ENCODE data around the gene CSAD. TPM values are rescaled to one million over a fixed set of nuclear protein-coding genes. Genes with fewer than 3 reads are reported as not detected.

Gene CSAD
- total and polyA plus RNA-seq, 4 donors = 21.7 to 48.8 (median 33.3) TPM

DNA sequence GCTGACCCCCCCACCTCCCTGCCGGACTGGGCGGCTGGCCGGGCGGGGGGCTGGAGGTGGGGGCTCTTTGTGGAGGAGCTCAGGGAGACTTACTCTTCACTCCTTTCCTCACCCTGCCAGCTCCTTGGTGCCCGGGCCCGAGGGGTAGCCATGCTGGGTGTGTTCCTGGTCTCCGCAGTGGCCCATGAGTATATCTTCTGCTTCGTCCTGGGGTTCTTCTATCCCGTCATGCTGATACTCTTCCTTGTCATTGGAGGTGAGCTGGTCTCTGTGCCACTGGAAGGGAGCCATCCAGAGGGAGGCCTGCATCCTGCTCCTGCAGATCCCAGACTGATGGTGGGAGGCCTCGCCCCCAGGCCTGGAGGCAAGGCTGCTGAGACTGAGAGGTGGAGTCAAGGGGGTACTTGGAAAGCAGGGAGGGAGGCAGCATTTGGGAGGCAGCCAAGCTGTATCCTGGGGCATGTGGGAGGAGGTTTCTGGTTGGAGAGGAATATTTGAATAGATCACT is 57.7 kb downstream of the CSAD start:
- ATAC-seq (ENCODE audit: insufficient read depth, low FRiP score) (no peak), DNase-seq (no peak)
- 93 to 95% methylated on average over 10 of the region's 10 CpGs for WGBS, 2 donors
- Histone ChIP-seq H3K4me1 (ENCODE audit: control insufficient read depth in 5 of 5, insufficient read depth in 5 of 5, low read length in 5 of 5) (no peaks in the 10 kb centered on the region), H3K9me3 (ENCODE audit: control insufficient read depth in 4 of 4, insufficient read depth in 3 of 4, low read length in 3 of 4) (no peaks in the 10 kb centered on the region), H3K36me3 (ENCODE audit: control insufficient read depth in 4 of 4, insufficient read depth in 4 of 4, low read length in 4 of 4) (no peaks in the 10 kb centered on the region), H3K27ac (ENCODE audit: low read depth in 1 of 2, low read length in 1 of 2) (no peak overlapping the region), H3K4me3 (no peak overlapping the region), H3K27me3 (ENCODE audit: control insufficient read depth in 3 of 3, insufficient read depth in 3 of 3, low read length in 2 of 3) (no peaks in the 10 kb centered on the region), H3K9ac (ENCODE audit: insufficient read depth in 1 of 2, low read length in 2 of 2) (no peak overlapping the region)
- TF ChIP-seq, protein P1, sequence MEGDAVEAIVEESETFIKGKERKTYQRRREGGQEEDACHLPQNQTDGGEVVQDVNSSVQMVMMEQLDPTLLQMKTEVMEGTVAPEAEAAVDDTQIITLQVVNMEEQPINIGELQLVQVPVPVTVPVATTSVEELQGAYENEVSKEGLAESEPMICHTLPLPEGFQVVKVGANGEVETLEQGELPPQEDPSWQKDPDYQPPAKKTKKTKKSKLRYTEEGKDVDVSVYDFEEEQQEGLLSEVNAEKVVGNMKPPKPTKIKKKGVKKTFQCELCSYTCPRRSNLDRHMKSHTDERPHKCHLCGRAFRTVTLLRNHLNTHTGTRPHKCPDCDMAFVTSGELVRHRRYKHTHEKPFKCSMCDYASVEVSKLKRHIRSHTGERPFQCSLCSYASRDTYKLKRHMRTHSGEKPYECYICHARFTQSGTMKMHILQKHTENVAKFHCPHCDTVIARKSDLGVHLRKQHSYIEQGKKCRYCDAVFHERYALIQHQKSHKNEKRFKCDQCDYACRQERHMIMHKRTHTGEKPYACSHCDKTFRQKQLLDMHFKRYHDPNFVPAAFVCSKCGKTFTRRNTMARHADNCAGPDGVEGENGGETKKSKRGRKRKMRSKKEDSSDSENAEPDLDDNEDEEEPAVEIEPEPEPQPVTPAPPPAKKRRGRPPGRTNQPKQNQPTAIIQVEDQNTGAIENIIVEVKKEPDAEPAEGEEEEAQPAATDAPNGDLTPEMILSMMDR (IDR thresholded peaks at IDR 0.05; ENCODE audit: control extremely low read depth, extremely low read depth) = no peak

DNA sequence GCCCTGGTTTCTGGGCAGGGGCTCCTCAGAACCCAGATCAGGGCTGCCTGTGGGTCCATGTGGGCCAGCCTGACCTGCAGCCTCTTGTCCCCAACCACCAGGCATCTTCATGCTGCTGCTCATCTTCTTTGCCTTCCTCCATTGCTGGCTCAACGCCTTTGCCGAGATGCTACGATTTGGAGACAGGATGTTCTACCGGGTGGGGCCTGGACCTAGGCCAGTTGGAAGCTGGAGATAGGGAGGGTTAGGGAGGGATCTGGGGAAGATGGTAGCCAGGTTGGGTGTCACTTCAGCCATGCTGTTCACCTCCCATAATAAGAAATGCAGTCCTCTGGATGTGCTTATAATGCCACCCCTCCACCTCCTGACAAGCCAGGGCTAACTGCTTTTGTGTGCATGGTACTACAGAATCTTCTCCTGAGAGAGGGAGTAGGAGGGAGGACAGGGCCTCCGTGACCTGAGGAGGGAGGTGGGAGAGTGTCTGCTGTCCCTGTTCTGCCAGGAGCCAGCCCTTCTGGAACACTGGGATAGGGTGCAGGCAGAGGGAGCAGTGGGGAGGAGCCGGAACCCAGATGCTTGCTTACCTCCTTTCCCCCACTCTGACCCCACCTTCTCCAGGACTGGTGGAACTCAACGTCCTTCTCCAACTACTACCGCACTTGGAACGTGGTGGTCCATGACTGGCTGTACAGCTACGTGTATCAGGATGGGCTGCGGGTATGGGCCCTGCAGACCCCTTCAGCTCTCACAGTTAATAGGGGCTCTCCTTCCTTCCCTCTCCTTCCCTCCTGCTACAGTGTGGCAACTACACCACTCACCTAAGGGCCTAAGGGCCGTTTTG is 59.8 kb downstream of the CSAD start:
- TF ChIP-seq, protein P1 (IDR thresholded peaks at IDR 0.05; ENCODE audit: control extremely low read depth, extremely low read depth) = no peak
- H3K9me3 ChIP-seq (ENCODE audit: control insufficient read depth in 4 of 4, insufficient read depth in 3 of 4, low read length in 3 of 4) = no peaks in the 10 kb centered on the region
- H3K4me3 ChIP-seq = no peak overlapping the region
- H3K27me3 ChIP-seq (ENCODE audit: control insufficient read depth in 3 of 3, insufficient read depth in 3 of 3, low read length in 2 of 3) = no peaks in the 10 kb centered on the region
- DNase-seq = no peak
- H3K9ac ChIP-seq (ENCODE audit: insufficient read depth in 1 of 2, low read length in 2 of 2) = no peak overlapping the region
- no peak for ATAC-seq (ENCODE audit: insufficient read depth, low FRiP score)
- no peaks in the 10 kb centered on the region for H3K36me3 ChIP-seq (ENCODE audit: control insufficient read depth in 4 of 4, insufficient read depth in 4 of 4, low read length in 4 of 4)
- peaks cover 0 to 3% (median 0%) of the 10 kb centered on the region in 5 donors for H3K4me1 ChIP-seq (ENCODE audit: control insufficient read depth in 5 of 5, insufficient read depth in 5 of 5, low read length in 5 of 5)
- H3K27ac ChIP-seq (ENCODE audit: low read depth in 1 of 2, low read length in 1 of 2) = no peak overlapping the region
- WGBS, 2 donors = 85 to 89% methylated on average over 12 of the region's 12 CpGs

DNA sequence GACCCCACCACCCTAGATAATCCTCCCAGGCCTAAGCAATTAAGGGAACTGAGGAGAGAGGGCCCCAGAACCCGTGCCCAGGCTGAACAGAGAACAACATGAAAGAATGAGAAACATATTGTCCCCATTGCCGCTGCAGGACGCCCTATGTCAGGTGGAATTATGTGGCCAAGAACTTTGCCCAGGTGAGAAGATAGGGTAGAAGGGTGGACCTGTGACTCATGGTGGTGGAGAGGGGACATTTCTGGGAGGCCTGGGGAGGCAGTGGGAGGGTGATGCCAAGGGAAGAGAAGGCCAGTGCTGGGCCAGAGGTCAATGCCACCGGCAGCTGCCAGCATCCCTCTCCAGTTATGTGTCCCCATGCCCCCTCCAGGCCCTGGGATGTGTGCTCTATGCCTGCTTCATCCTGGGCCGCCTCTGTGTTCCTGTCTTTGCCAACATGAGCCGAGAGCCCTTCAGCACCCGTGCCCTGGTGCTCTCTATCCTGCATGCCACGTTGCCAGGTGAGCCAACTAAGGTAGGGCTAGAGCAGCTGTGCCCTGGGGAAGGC is 61.9 kb downstream of the CSAD start:
- DNase-seq (no peak), ATAC-seq (ENCODE audit: insufficient read depth, low FRiP score) (no peak)
- H3K36me3 ChIP-seq (ENCODE audit: control insufficient read depth in 4 of 4, insufficient read depth in 4 of 4, low read length in 4 of 4) = no peaks in the 10 kb centered on the region
- no peak overlapping the region for H3K27ac ChIP-seq (ENCODE audit: low read depth in 1 of 2, low read length in 1 of 2)
- H3K9me3 ChIP-seq (ENCODE audit: control insufficient read depth in 4 of 4, insufficient read depth in 3 of 4, low read length in 3 of 4) = no peaks in the 10 kb centered on the region
- H3K9ac ChIP-seq (ENCODE audit: insufficient read depth in 1 of 2, low read length in 2 of 2) = no peak overlapping the region
- peaks cover 0 to 6% (median 0%) of the 10 kb centered on the region in 5 donors for H3K4me1 ChIP-seq (ENCODE audit: control insufficient read depth in 5 of 5, insufficient read depth in 5 of 5, low read length in 5 of 5)
- no peaks in the 10 kb centered on the region for H3K27me3 ChIP-seq (ENCODE audit: control insufficient read depth in 3 of 3, insufficient read depth in 3 of 3, low read length in 2 of 3)
- WGBS, 2 donors = 93% methylated on average over 8 of the region's 8 CpGs
- TF ChIP-seq, protein P1 (IDR thresholded peaks at IDR 0.05; ENCODE audit: control extremely low read depth, extremely low read depth) = no peak
- no peak overlapping the region for H3K4me3 ChIP-seq

All from lung (tissue), 12 donors.